Tibial artery (tissue), 4 donors: ENCODE results near the gene ERC2.

Experiments used
- DNase-seq, 2 donors: peaks; one replicate each; pipeline ENCODE4 v3.0.0-alpha.2; 2019
- H3K27ac ChIP-seq, 2 donors: fragments of 200-600 bp; sonication (generic) in 1 of 2; 1 replicate in 1 of 2; 2 replicates in 1 of 2; pipeline ENCODE4 v1.5.1; 2018 to 2019; ENCODE audit warnings: mild to moderate bottlenecking in 1 of 2
- H3K27me3 ChIP-seq, 2 donors: fragments of 200-600 bp; sonication (generic) in 1 of 2; one replicate each; pipeline versions ENCODE4 v1.5.1 to v1.6.0; 2016 to 2019
- H3K36me3 ChIP-seq, 3 donors: fragments of 200-600 bp; sonication (generic) in 2 of 3; one replicate each; pipeline ENCODE4 v1.5.1; 2016 to 2019; ENCODE audit warnings: mild to moderate bottlenecking in 2 of 3
- H3K4me1 ChIP-seq, 4 donors: fragments of 200-600 bp; sonication (generic) in 2 of 4; 1 replicate in 3 of 4; 2 replicates in 1 of 4; pipeline ENCODE4 v1.5.1; 2016 to 2019
- H3K4me3 ChIP-seq, 2 donors: fragments of 200-600 bp; sonication (generic) in 1 of 2; 1 replicate in 1 of 2; 2 replicates in 1 of 2; pipeline ENCODE4 v1.5.1; 2018 to 2019; ENCODE audit warnings: mild to moderate bottlenecking in 2 of 2
- H3K9me3 ChIP-seq, 3 donors: fragments of 200-600 bp; sonication (generic) in 1 of 3; one replicate each; pipeline ENCODE4 v1.5.1; 2016 to 2019
- CTCF ChIP-seq, 2 experiments: fragments of 200-600 bp in 1 of 2; fragments of 450-650 bp in 1 of 2; IDR thresholded peaks; one replicate each; pipeline ENCODE4 v1.5.1; 2017 to 2019; ENCODE audit warnings: antibody characterized with exemption in 2 of 2, mild to moderate bottlenecking in 1 of 2, moderate library complexity in 1 of 2
- intact Hi-C: fragments of 100-400 bp; cut with DNase I; formaldehyde crosslinking; loops from one replicate; pipeline ENCODE4 v1.15.0; 2023; ENCODE audit warnings: low total_unique reads

ERC2 gene

GRCh38 chr3:56383092-56383491, 85.2 kb downstream of the ERC2 start:
- Histone ChIP-seq H3K9me3 (no peaks in the 10 kb centered on the region), H3K36me3 (no peaks in the 10 kb centered on the region), H3K27ac (no peak overlapping the region), H3K4me1 (no peaks in the 10 kb centered on the region), H3K27me3 (no peaks in the 10 kb centered on the region), H3K4me3 (no peak overlapping the region)
- intact Hi-C loops, result no loop called here
- no peak for DNase-seq
- no peak for TF ChIP-seq CTCF (IDR thresholded peaks at IDR 0.05)

- no peaks in the 10 kb centered on the region for H3K36me3 ChIP-seq
- peaks cover 0 to 4% (median 0%) of the 10 kb centered on the region in 3 donors for H3K9me3 ChIP-seq
- intact Hi-C loops, result no loop called here
- no peak for DNase-seq
- H3K27me3 ChIP-seq, result no peaks in the 10 kb centered on the region
- H3K4me1 ChIP-seq, result no peaks in the 10 kb centered on the region
- H3K4me3 ChIP-seq, result no peak overlapping the region
- no peak overlapping the region for H3K27ac ChIP-seq
- TF ChIP-seq CTCF (IDR thresholded peaks at IDR 0.05), result no peak
Measured at GRCh38 chr3:56379723-56380287, 88.5 kb downstream of the ERC2 start.

GRCh38 chr3:56375654-56376053, 92.6 kb downstream of the ERC2 start:
- no peaks in the 10 kb centered on the region for H3K36me3 ChIP-seq
- intact Hi-C loops, result no loop called here
- no peaks in the 10 kb centered on the region for H3K4me1 ChIP-seq
- peaks cover 0 to 4% (median 0%) of the 10 kb centered on the region in 3 donors for H3K9me3 ChIP-seq
- TF ChIP-seq CTCF (IDR thresholded peaks at IDR 0.05), result no peak
- H3K27me3 ChIP-seq, result no peaks in the 10 kb centered on the region
- no peak overlapping the region for H3K27ac ChIP-seq
- H3K4me3 ChIP-seq, result no peak overlapping the region
- no peak for DNase-seq

- TF ChIP-seq CTCF (IDR thresholded peaks at IDR 0.05), result no peak
- no peak for DNase-seq
- H3K27ac ChIP-seq, result no peak overlapping the region
- no peaks in the 10 kb centered on the region for H3K27me3 ChIP-seq
- no peaks in the 10 kb centered on the region for H3K36me3 ChIP-seq
- H3K9me3 ChIP-seq, result peaks cover 0 to 4% (median 0%) of the 10 kb centered on the region in 3 donors
- intact Hi-C loops, result no loop called here
- no peak overlapping the region for H3K4me3 ChIP-seq
- no peaks in the 10 kb centered on the region for H3K4me1 ChIP-seq
Measured at GRCh38 chr3:56373386-56373785, 94.9 kb downstream of the ERC2 start.

- Histone ChIP-seq H3K9me3 (peaks cover 0 to under 1% (median 0%) of the 10 kb centered on the region in 3 donors), H3K27ac (no peak overlapping the region), H3K4me3 (no peak overlapping the region), H3K36me3 (no peaks in the 10 kb centered on the region), H3K27me3 (no peaks in the 10 kb centered on the region), H3K4me1 (no peaks in the 10 kb centered on the region)
- no peak for TF ChIP-seq CTCF (IDR thresholded peaks at IDR 0.05)
- DNase-seq, result no peak
- intact Hi-C loops, result no loop called here
Measured at GRCh38 chr3:56370991-56371775, 97.1 kb downstream of the ERC2 start.
